Kidney (tissue), 14 donors: ENCODE measurements around the gene KCNK15. TPM values are rescaled to one million over a fixed set of nuclear protein-coding genes. Genes with fewer than 3 reads are reported as not detected.
A peak's percentile ranks its signal among the peaks of the same experiment; 100 is the strongest.

Experiments used
- DNase-seq, 5 donors: peaks; one replicate each; pipeline ENCODE4 v3.0.0-alpha.2; 2013 to 2020
- FAIRE-seq: peaks from 2 replicates; lab custom pipeline; 2012; peaks lifted over from hg19 to GRCh38; lab: Jason Lieb, UNC
- H3K27ac ChIP-seq, 2 donors: one replicate each; pipeline ENCODE4 v1.7.0; 2013; ENCODE audit warnings: low read depth in 2 of 2, low read length in 2 of 2, inconsistent platforms in 1 of 2
- H3K27me3 ChIP-seq: one replicate; pipeline ENCODE4 v1.7.1; 2013; ENCODE audit warnings: low read length, inconsistent platforms; ENCODE audit not compliant: control insufficient read depth, insufficient read depth
- H3K36me3 ChIP-seq, 3 donors: one replicate each; pipeline versions ENCODE4 v1.7.0 to v1.7.1; 2013; ENCODE audit warnings: low read length in 3 of 3, control low read depth in 1 of 3, inconsistent platforms in 1 of 3; ENCODE audit not compliant: insufficient read depth in 3 of 3, control insufficient read depth in 2 of 3
- H3K4me1 ChIP-seq, 3 donors: one replicate each; pipeline versions ENCODE4 v1.7.0 to v1.7.1; 2013; ENCODE audit warnings: low read length in 3 of 3, inconsistent platforms in 1 of 3, low read depth in 1 of 3; ENCODE audit not compliant: control insufficient read depth in 2 of 3, insufficient read depth in 2 of 3
- H3K4me3 ChIP-seq, 3 donors: one replicate each; pipeline versions ENCODE4 v1.7.0 to v1.8.1; 2013; ENCODE audit warnings: low read length in 3 of 3, control low read depth in 1 of 3, inconsistent platforms in 1 of 3
- H3K9ac ChIP-seq, 3 donors: one replicate each; pipeline versions ENCODE4 v1.7.0 to v1.7.1; 2013; ENCODE audit warnings: low read length in 3 of 3, control low read depth in 1 of 3, inconsistent platforms in 1 of 3
- H3K9me3 ChIP-seq, 3 donors: one replicate each; pipeline versions ENCODE4 v1.7.0 to v1.7.1; 2013; ENCODE audit warnings: low read length in 3 of 3, control low read depth in 1 of 3, inconsistent platforms in 1 of 3; ENCODE audit not compliant: control insufficient read depth in 2 of 3, insufficient read depth in 1 of 3
- CTCF ChIP-seq: IDR thresholded peaks from 3 replicates; pipeline ENCODE4 v1.5.1; 2012; ENCODE audit warnings: mild to moderate bottlenecking, moderate library complexity, borderline replicate concordance; ENCODE audit not compliant: insufficient read depth; ENCODE audit errors: extremely low read depth
- intact Hi-C: fragments of 100-400 bp; cut with DNase I; formaldehyde crosslinking; loops from one replicate; pipeline ENCODE4 v1.11.1; 2022
- polyA plus RNA-seq: library from polyadenylated mRNA; stranded (reverse); fragments of 350-450 nt; fragmentation: Illumina TruSeq; extraction: RNeasy Lipid Tissue Mini Kit (QIAGEN cat#74804); gene quantifications from one replicate; pipeline ENCODE4 v1.2.3, GENCODE V29; 2014; ENCODE audit warnings: low read depth, low replicate concordance; ENCODE audit not compliant: insufficient read depth
- total RNA-seq: library from RNA; stranded (reverse); fragmentation: NEBNext Ultra II Directional; extraction: Animal tissue kit (Norgen Biotek cat#: 25700); gene quantifications from one replicate; pipeline ENCODE4 v1.2.1, GENCODE V29; 2021
- donor health status: control.
- donor health status: control.
- donor health status: control.
- donor health status: control.
- donor health status: control.
- donor health status: DM: yes; HTN: yes; CAD: no.
- donor health status: Normal renal cell carcinoma (clear cell type).

The KCNK15 gene
- total and polyA plus RNA-seq, 2 donors from 2014 or later, result 0.62 to 11.7 TPM

- no peaks in the 10 kb centered on the region for H3K27me3 ChIP-seq
- peaks cover 0 to 2% (median 0%) of the 10 kb centered on the region in 3 donors for H3K4me1 ChIP-seq
- H3K4me3 ChIP-seq, result no peak overlapping the region
- H3K9ac ChIP-seq, result no peak overlapping the region
- H3K36me3 ChIP-seq, result no peaks in the 10 kb centered on the region
- FAIRE-seq, result no peak
- intact Hi-C loops, result no loop called here
- TF ChIP-seq CTCF, result no peak
- peak in 1 of 5 donors; percentile 22 for DNase-seq
- no peaks in the 10 kb centered on the region for H3K9me3 ChIP-seq
- no peak overlapping the region for H3K27ac ChIP-seq
Measured at GRCh38 chr20:44714102-44714700, 31.5 kb upstream of the KCNK15 start.

GRCh38 chr20:44714701-44715498 lies 30.8 kb upstream of the KCNK15 start, which contains the start of gene CCN5:
Gene CCN5 (plus strand): TSS chr20:44715369. CDS start chr20:44715391, 22 bp downstream.
- H3K9ac ChIP-seq, result no peak within 1 kb of the TSS
- H3K4me1 ChIP-seq, result peaks cover 0 to 2% (median 0%) of the 10 kb centered on the region in 3 donors
- no peaks in the 10 kb centered on the region for H3K9me3 ChIP-seq
- intact Hi-C loops, result no loop called here
- H3K4me3 ChIP-seq, result no peak within 1 kb of the TSS
- H3K27me3 ChIP-seq, result no peaks in the 10 kb centered on the region
- H3K27ac ChIP-seq, result no peak within 1 kb of the TSS
- FAIRE-seq, result no peak
- DNase-seq, result peak in 1 of 5 donors; percentile 94
- TF ChIP-seq CTCF, result no peak
- no peaks in the 10 kb centered on the region for H3K36me3 ChIP-seq

GRCh38 chr20:44715499-44716308 lies 30.0 kb upstream of the KCNK15 start:
- Histone ChIP-seq H3K27me3 (no peaks in the 10 kb centered on the region), H3K27ac (no peak overlapping the region), H3K4me1 (peaks cover 0 to 2% (median 0%) of the 10 kb centered on the region in 3 donors), H3K4me3 (no peak overlapping the region), H3K36me3 (no peaks in the 10 kb centered on the region), H3K9me3 (no peaks in the 10 kb centered on the region), H3K9ac (no peak overlapping the region)
- intact Hi-C loops, result no loop called here
- peak in 1 of 5 donors; percentile 37 for DNase-seq
- TF ChIP-seq CTCF, result no peak
- no peak for FAIRE-seq
